Left kidney (tissue), 2 donors: ENCODE results near the gene ATRNL1. TPM values are rescaled to one million over a fixed set of nuclear protein-coding genes. Genes with fewer than 3 reads are reported as not detected.
"Not testable (repeated sequence)": the region's sequence is repeated elsewhere in the genome, so short reads cannot be mapped to it uniquely, and the experiment has no call there.

ENCODE experiments used
- DNase-seq: peaks from one replicate; pipeline ENCODE4 v3.0.0-alpha.2; 2013
- polyA plus RNA-seq: library from polyadenylated mRNA; unstranded; fragments of 120-200 nt; gene quantifications from one replicate; pipeline ENCODE4 v1.2.1, GENCODE V29; 2013; ENCODE audit not compliant: insufficient read length

Gene ATRNL1
- polyA plus RNA-seq, 1 donor = 27.8 TPM

DNA sequence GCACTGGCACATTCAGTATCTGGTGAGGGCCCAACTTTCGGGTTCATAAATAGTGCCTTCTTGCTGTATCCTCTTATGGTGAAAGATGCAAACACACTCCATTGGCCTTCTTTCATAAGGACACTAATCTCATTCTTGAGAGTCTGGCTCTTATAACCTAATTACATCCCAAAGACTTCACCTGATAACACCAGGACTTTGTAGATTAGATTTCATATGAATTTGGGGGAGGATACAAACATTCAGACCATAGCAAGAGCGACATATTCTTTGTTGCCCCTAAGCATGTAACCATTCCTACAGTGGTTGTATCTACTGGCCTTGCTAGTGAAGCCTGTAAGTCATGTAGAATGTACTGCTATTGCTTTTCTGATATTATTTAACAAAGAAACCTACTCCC lies 654.6 kb downstream of the ATRNL1 start:
- no peak for DNase-seq

DNA sequence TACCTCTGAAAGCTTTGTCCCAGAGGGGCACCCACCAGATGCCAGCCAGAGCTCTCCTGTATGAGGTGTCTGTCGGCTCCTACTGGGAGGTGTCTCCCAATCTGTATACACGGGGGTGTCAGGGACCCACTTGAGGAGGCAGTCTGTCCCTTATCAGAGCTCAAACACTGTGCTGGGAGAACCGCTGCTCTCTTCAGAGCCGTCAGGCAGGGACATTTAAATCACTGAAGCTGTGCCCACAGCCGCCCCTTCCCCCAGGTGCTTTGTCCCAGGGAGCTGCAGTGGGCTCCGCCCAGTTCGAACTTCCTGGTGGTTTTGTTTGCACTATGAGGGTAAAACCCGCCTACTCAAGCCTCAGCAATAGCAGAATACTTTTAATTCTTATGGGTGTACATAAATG lies 665.3 kb downstream of the ATRNL1 start:
- DNase-seq = not testable (repeated sequence)

DNA sequence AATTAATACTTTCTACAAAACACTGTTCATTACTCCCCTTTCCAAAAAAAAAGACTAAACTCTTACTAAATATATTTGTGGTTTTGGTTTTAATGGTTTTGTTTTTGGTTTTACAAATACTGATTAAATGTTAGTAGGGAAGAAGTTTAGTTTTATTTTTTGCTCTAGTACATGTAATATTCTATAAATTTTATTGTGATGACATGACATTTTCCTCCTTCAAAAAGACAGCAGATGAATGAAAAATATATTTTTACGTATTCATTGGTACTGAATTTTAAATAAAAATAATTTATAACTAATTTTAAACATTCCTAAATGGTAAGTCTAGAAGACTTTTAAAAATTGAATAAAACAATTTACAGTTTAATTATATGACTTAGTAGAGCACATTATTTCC lies 667.0 kb downstream of the ATRNL1 start:
- DNase-seq = no peak

DNA sequence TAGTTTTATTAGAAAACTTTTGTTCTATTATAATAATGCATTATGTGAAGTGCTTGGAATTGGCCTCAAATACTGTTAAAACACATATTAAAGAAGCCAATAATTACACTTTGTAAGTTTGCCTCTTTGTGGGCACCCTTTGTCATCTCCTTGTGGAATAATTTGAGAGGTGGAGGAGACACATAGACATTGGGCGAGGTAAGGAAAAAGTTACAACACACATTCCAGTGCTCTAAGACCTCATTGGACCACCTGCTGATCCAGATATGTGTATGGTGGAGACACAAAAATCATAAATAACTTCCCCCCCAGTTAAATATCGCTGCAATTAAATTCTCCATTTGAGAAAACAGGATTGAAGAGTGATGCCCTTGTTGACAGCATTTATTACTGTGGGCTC lies 668.0 kb downstream of the ATRNL1 start:
- DNase-seq = no peak

- DNase-seq = no peak
These were observed 668.9 kb downstream of the ATRNL1 start for GRCh38 chr10:115762029-115762428.

GRCh38 chr10:115771755-115772154 lies 678.6 kb downstream of the ATRNL1 start:
- no peak for DNase-seq

GRCh38 chr10:115772606-115773005 lies 679.4 kb downstream of the ATRNL1 start:
- DNase-seq = no peak

- DNase-seq = no peak
These were observed 680.7 kb downstream of the ATRNL1 start for GRCh38 chr10:115773832-115774231.

- DNase-seq = no peak
These were observed 681.6 kb downstream of the ATRNL1 start for GRCh38 chr10:115774721-115775120.

GRCh38 chr10:115777646-115778045 lies 684.5 kb downstream of the ATRNL1 start:
- DNase-seq = no peak

- DNase-seq = no peak
These were observed 697.1 kb downstream of the ATRNL1 start for GRCh38 chr10:115790220-115790619.

DNA sequence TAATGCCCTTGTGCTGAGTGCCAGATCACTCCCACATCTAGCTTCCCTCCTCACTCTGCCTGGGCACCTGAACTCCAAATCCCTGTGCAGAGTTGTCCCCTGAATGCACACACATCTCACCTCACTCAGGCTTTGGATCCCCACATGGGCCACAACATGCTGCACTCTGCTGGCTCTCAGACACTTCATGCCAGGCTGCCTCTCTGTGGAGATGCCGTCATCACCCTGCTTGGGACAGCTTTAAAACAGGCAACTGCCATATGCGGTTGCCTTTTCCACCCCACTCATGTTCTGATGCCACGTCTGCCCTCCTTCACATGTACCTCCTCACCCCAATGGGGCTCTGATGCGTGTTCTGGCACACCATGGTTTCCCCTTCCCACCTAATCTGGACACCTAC lies 702.8 kb downstream of the ATRNL1 start:
- DNase-seq = no peak

GRCh38 chr10:115801457-115801856 lies 708.3 kb downstream of the ATRNL1 start:
- DNase-seq = no peak

DNA sequence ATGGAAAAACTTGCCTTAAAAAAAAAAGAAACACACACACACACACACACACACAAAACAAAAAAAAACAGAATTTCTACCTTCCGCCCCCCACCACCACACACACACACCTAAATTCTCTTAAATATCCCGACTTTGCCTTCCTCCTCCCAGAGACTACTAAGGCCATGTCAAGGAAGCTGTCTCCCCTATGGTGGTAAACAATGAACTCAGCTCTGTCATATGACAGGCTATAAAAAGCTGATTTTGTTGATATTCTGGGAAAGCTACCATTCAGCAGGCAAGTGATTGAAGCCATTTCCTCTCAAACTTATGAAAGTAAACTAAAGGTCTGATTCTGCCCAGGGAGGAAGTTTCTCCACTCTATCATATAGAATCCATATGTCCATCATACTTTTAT lies 708.8 kb downstream of the ATRNL1 start:
- no peak for DNase-seq

GRCh38 chr10:115802911-115803310 lies 709.7 kb downstream of the ATRNL1 start:
- no peak for DNase-seq

GRCh38 chr10:115814542-115814941 lies 721.4 kb downstream of the ATRNL1 start:
- DNase-seq = no peak

DNA sequence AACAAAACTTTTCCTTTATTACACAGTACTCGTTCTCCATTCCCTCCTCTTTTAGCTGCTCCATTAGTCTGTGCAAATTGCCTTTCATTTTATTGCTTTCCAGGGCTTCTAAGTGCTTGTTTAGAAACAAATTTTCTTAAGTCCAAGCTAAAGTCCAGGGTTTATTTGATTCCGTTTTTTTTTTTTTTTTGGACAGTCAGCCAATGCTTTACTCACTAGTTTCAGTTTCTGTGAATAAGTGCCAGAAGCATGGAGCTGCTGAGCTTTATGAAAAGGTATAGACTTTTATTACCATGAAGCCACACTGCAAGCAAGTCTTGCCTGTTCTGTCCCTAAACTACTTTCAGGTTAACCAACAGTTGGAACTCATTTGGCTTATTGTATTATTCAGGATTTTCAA lies 724.8 kb downstream of the ATRNL1 start:
- no peak for DNase-seq

- DNase-seq = no peak
These were observed 733.2 kb downstream of the ATRNL1 start for GRCh38 chr10:115826396-115826795.

- no peak for DNase-seq
These were observed 734.3 kb downstream of the ATRNL1 start for GRCh38 chr10:115827231-115828009.

GRCh38 chr10:115828182-115828581 lies 735.0 kb downstream of the ATRNL1 start:
- DNase-seq = not testable (repeated sequence)

DNA sequence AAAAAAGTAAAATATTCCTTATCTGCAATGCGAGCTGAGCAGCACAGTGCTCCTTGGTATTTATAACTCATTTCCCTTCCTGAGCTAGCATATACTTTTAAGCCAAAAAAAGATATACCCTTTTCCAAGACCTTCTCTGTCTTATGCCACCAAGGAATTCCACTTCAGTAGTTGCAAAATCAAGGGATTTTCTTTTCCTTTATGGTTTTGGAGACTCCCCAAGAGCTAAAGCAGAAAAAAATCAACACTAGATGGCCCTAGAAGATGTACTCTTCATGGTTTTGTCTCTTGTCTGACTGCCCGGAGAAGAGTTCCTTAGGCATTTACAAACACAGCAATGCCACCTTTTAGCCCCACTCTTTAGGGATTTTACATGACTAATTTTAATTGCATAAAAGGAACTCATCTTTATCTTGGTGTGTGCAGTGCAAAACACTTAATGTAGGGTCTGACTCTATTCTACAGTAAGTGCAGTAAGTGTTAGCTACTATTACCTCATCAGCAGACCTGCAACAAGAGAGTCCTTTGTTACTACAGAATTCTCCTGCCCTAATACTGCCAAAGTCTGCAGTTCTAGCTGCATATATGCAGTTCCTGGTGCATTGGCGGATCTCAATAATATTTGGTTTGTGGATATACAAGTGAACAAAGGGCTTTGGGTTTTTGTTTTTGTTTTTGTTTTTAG lies 736.5 kb downstream of the ATRNL1 start:
- no peak for DNase-seq

DNA sequence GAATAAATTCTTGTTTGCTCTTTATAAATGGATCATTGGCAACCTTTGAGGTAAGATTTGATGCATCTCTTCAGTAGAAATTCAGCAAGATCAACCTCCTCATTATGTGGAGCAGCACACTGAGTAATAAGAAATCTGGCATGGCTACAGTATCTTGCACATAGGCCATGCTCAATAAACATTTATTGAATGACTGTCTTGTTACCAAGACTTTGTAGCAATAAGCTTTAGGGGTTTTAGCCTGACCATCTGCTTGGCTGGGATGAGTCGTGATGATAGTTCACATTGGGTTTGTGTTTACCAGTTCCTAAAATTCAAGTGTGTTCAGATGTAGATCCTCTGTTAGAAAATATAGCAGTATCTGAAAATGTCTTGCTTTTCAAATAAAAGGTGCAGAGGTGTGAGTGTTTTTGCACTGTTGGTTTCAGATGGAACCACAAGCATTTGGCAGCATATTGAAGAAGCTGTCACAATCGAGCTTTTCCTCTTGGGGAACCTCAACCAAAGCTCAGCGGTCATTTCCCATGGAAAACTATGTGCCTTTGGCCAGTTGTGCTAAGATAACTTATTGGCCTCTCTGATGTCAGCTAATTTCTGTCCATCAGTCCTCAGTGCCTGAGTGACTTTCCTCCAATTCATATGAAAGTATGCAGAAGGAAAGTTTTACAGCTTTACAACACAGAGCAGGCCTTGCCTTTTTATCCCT lies 737.3 kb downstream of the ATRNL1 start:
- no peak for DNase-seq

DNA sequence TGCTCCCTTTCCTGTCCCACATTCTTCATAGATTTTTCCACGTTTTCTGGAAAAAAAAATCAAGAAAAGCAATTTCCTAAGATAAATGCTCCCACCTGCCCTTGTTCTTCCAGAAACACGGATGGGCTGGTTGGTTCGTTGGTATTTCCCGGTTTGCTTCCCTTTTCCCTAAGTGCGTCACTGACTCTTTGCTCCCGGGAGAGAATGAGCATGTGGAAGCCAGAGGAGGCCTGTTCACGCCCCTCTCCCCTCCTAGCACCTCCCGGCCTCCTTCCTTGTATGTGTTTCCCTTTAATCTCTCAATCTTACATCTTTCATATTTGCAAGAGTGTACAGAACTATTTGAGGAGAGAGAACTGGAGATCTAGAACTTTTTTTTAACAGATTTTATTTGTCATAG lies 737.9 kb downstream of the ATRNL1 start:
- no peak for DNase-seq
